CD4-positive, alpha-beta T cell treated with Interferon alpha-2 for 1 hour (primary cell): Measurements from ENCODE around the gene TREML2.
"Not testable (repeated sequence)": the region's sequence is repeated elsewhere in the genome, so short reads cannot be mapped to it uniquely, and the experiment has no call there.

Experiments
- DNase-seq, 2 donors: peaks; one replicate each; pipeline ENCODE4 v3.0.0-alpha.2; 2020 to 2022

TREML2 gene

GRCh38 chr6:41200901-41201763 lies at the start of gene TREML2:
TREML2 (minus strand) TSS chr6:41201149; CDS start chr6:41201008, 141 bp downstream.
- peak; percentile 52 to 68 for DNase-seq

- DNase-seq: no peak
Measured at GRCh38 chr6:41247882-41248705, 47.1 kb upstream of the TREML2 start.

GRCh38 chr6:41247288-41247865 lies 46.4 kb upstream of the TREML2 start:
- no peak for DNase-seq

- DNase-seq: not testable (repeated sequence)
Measured at GRCh38 chr6:41246529-41246928, 45.6 kb upstream of the TREML2 start.

- DNase-seq: no peak
Measured at GRCh38 chr6:41239467-41240159, 38.7 kb upstream of the TREML2 start.

- no peak for DNase-seq
Measured at GRCh38 chr6:41237128-41237527, 36.2 kb upstream of the TREML2 start.

- DNase-seq: no peak
Measured at GRCh38 chr6:41236276-41236675, 35.3 kb upstream of the TREML2 start.

- no peak for DNase-seq
Measured at GRCh38 chr6:41232667-41233066, 31.7 kb upstream of the TREML2 start.

GRCh38 chr6:41231246-41231645 lies 30.3 kb upstream of the TREML2 start:
- no peak for DNase-seq

GRCh38 chr6:41229721-41230120 lies 28.8 kb upstream of the TREML2 start:
- no peak for DNase-seq

- peak in 1 of 2 donors; percentile 62 for DNase-seq
Measured at GRCh38 chr6:41228616-41229015, 27.7 kb upstream of the TREML2 start.

GRCh38 chr6:41228096-41228495 lies 27.1 kb upstream of the TREML2 start, which contains the start of gene TREML4:
TREML4 (plus strand) TSS chr6:41228349; CDS start chr6:41228428, 79 bp downstream.
- no peak for DNase-seq

- no peak for DNase-seq
Measured at GRCh38 chr6:41226752-41227151, 25.8 kb upstream of the TREML2 start.

GRCh38 chr6:41224800-41225199 lies 23.9 kb upstream of the TREML2 start:
- DNase-seq: no peak

- no peak for DNase-seq
Measured at GRCh38 chr6:41222513-41222912, 21.6 kb upstream of the TREML2 start.

- DNase-seq: no peak
Measured at GRCh38 chr6:41222045-41222444, 21.1 kb upstream of the TREML2 start.

- DNase-seq: no peak
Measured at GRCh38 chr6:41216616-41217015, 15.7 kb upstream of the TREML2 start.

- no peak for DNase-seq
Measured at GRCh38 chr6:41215777-41216176, 14.8 kb upstream of the TREML2 start.

GRCh38 chr6:41214559-41215238 lies 13.8 kb upstream of the TREML2 start:
- no peak for DNase-seq

GRCh38 chr6:41209547-41210320 lies 8.8 kb upstream of the TREML2 start:
- DNase-seq: no peak

- DNase-seq: no peak
Measured at GRCh38 chr6:41208439-41209106, 7.6 kb upstream of the TREML2 start.
